Body of pancreas (tissue), 4 donors: Measurements from ENCODE around the gene MEOX2. TPM values are rescaled to one million over a fixed set of nuclear protein-coding genes. Genes with fewer than 3 reads are reported as not detected.

Experiments
- ATAC-seq: fragments of 150-250 bp; one replicate; pipeline ENCODE4 v1.9.1; 2016
- DNase-seq, 4 donors: peaks; one replicate each; pipeline ENCODE4 v3.0.0-alpha.2; 2019
- H3K27ac ChIP-seq, 4 donors: fragments of 200-600 bp; sonication (generic); 1 replicate in 3 of 4; 2 replicates in 1 of 4; pipeline versions ENCODE4 v1.5.1 to v1.6.1; 2016 to 2019; ENCODE audit warnings: mild to moderate bottlenecking in 1 of 4, mixed read lengths in 1 of 4, moderate library complexity in 1 of 4
- H3K27me3 ChIP-seq, 2 donors: fragments of 200-600 bp; sonication (generic); one replicate each; pipeline ENCODE4 v1.6.0; 2016; ENCODE audit warnings: mild to moderate bottlenecking in 1 of 2
- H3K36me3 ChIP-seq, 2 donors: fragments of 200-600 bp; sonication (generic); replicated peaks in 1 of 2; 2 replicates each; pipeline ENCODE4 v1.5.1; 2016; ENCODE audit warnings: low read depth in 2 of 2; ENCODE audit not compliant: insufficient read depth in 1 of 2
- H3K4me1 ChIP-seq: fragments of 200-600 bp; sonication (generic); one replicate; pipeline ENCODE4 v1.6.0; 2016
- H3K4me3 ChIP-seq, 2 donors: fragments of 200-600 bp; sonication (generic); 1 replicate in 1 of 2; 2 replicates in 1 of 2; pipeline ENCODE4 v1.5.1; 2016 to 2019
- H3K9me3 ChIP-seq, 3 donors: fragments of 200-600 bp; sonication (generic); 1 replicate in 2 of 3; 2 replicates in 1 of 3; pipeline ENCODE4 v1.5.1; 2016
- CTCF ChIP-seq, 7 experiments: fragments of 450-650 bp in 4 of 7; fragments of 200-600 bp in 3 of 7; sonication (generic) in 3 of 7; IDR thresholded peaks; one replicate each; pipeline ENCODE4 v1.5.1; 2016 to 2019; ENCODE audit warnings: antibody characterized with exemption in 7 of 7
- POLR2A ChIP-seq, 3 donors: fragments of 450-650 bp; IDR thresholded peaks; one replicate each; pipeline ENCODE4 v1.6.1; 2016; ENCODE audit warnings: antibody characterized with exemption in 3 of 3, mild to moderate bottlenecking in 2 of 3
- WGBS, 2 donors: methylation state at CpG; one replicate each; pipeline ENCODE4 v1.1.5; 2017; 5-methylcytosine and 5-hydroxymethylcytosine counted together
- intact Hi-C: fragments of 100-400 bp; cut with DNase I; formaldehyde crosslinking; loops from one replicate; pipeline ENCODE4 v1.15.1; 2023
- total RNA-seq, 2 donors: library from RNA; depleted of rRNA; stranded (reverse); fragments of >200 nt; gene quantifications; one replicate each; pipeline ENCODE4 v1.1.0, GENCODE V29; 2016

Gene MEOX2
- total RNA-seq, 2 donors from 2014 or later = 0.66 to 8.0 TPM

DNA sequence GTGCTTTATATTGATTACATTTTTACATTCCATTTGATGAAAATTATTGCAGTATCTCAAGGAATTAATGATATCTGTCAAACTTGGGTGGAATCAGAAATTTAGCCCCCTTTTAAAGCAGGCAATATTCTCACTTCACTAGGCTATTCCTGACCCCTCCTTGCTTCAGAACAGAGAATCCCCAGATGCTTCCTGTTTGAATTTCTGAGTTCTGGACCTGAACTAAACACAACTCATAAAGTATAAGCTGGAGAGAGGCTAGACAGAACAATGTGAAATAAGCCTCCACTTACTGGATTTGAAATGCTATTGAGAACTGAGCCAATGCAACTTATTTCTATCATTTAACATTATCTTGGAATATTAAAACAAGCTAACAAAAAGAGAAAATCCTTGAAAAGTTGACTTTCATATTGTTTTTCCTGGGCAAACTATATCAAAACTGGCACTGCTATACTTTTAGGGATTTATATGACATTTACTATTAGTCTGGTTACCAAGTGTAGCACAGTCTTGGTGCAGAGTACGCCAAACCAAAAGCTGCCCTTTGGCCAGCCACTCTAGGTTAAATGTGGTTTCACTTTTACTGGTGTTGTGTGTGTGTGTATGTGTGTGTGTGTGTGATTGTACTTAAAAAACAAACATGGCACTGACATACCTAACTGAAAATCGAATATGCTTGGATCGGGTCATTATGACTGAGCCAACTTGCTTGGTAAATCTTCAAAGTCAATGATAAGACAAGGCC, 105.7 kb downstream of the MEOX2 start:
- Histone ChIP-seq H3K4me1 (no peaks in the 10 kb centered on the region), H3K36me3 (no peaks in the 10 kb centered on the region), H3K9me3 (no peaks in the 10 kb centered on the region), H3K27me3 (no peaks in the 10 kb centered on the region), H3K27ac (no peak overlapping the region), H3K4me3 (no peak overlapping the region)
- intact Hi-C loops = no loop called here
- ATAC-seq (no peak), DNase-seq (no peak)
- no peak for TF ChIP-seq POLR2A (IDR thresholded peaks at IDR 0.05)
- no peak for TF ChIP-seq CTCF (IDR thresholded peaks at IDR 0.05)
- 51 to 53% methylated on average over 3 of the region's 3 CpGs for WGBS, 2 donors

DNA sequence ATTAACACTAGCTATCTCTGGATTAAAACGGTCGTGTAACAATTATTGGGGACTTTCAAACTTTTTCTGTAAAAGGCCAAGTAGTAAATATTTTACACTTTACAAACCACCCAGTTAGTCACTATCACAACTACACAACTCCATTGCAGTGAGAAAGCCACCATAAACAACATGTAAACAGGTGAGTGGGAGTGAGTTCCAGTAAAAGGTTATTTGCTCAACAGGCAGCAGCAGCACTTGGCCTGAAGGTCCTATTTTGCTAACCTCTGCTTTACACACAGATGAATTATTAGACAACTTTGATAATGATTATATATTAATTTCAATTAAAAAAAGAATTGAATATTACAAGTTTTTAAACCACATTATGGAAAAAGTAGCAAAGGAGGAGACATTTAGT, 108.9 kb downstream of the MEOX2 start:
- Histone ChIP-seq H3K36me3 (no peaks in the 10 kb centered on the region), H3K27ac (no peak overlapping the region), H3K27me3 (no peaks in the 10 kb centered on the region), H3K4me1 (no peaks in the 10 kb centered on the region), H3K4me3 (no peak overlapping the region), H3K9me3 (no peaks in the 10 kb centered on the region)
- ATAC-seq = no peak
- intact Hi-C loops = no loop called here
- DNase-seq = no peak
- 93 to 94% methylated on average over 2 of the region's 2 CpGs for WGBS, 2 donors
- TF ChIP-seq POLR2A (IDR thresholded peaks at IDR 0.05) (no peak), CTCF (IDR thresholded peaks at IDR 0.05) (no peak)

DNA sequence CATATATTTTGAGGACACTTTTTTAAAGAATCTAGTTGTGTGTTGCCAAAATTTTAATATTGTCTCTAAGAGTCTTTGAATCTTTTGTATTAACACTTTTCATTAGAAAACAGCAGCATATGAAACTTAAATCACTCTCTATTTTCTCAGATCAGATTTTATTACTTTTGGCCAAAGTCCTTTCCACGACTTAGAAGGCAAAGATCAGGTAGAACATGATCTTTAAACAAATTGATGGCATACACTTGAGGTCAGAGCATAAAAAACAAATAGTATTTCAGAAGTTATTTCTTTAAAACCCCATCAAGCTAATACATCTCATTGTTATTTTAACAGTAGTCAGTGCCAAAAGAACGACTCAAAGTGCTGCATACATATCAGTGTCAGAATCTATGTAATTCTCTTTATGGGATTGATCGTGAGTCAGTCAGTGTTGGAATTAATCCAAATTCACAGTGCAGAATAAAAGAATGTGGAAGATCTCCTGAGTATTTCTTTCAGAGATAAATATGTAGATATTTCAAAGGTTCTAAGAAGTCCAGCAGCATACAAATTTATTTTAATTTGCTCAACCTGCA, 115.1 kb downstream of the MEOX2 start:
- Histone ChIP-seq H3K9me3 (no peaks in the 10 kb centered on the region), H3K4me3 (no peak overlapping the region), H3K27me3 (no peaks in the 10 kb centered on the region), H3K36me3 (no peaks in the 10 kb centered on the region), H3K4me1 (no peaks in the 10 kb centered on the region), H3K27ac (no peak overlapping the region)
- DNase-seq (no peak), ATAC-seq (no peak)
- intact Hi-C loops = no loop called here
- WGBS, 2 donors = 31 to 32% methylated on average over 3 of the region's 3 CpGs
- no peak for TF ChIP-seq POLR2A (IDR thresholded peaks at IDR 0.05)
- no peak for TF ChIP-seq CTCF (IDR thresholded peaks at IDR 0.05)

DNA sequence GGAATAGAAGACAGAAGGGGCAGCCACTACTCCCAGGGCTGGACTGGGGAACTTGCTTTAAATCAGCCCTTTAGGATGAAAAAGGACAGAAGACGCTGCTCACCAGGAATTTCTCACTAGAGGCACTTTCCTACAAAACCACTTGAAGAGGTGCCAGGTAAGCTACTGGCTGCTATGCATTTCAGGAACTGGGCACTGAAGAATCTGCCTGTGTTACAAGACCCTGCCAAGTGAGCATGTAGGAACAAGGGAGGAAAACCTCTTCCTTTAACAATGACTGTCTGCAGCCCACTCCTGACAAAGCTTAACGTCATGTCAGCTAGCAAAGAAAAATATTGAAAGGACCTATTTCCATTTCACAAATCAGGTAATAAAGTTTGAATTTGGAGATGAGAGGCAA, 118.8 kb downstream of the MEOX2 start:
- H3K4me3 ChIP-seq = no peak overlapping the region

More for the DNA sequence above, 118.8 kb downstream of the MEOX2 start:
- no peaks in the 10 kb centered on the region for H3K36me3 ChIP-seq
- WGBS, 2 donors = 49 to 55% methylated on average over 2 of the region's 2 CpGs
- H3K27ac ChIP-seq = no peak overlapping the region
- no peaks in the 10 kb centered on the region for H3K27me3 ChIP-seq
- ATAC-seq (no peak), DNase-seq (no peak)
- H3K9me3 ChIP-seq = no peaks in the 10 kb centered on the region
- intact Hi-C loops = no loop called here
- TF ChIP-seq CTCF (IDR thresholded peaks at IDR 0.05) = no peak
- TF ChIP-seq POLR2A (IDR thresholded peaks at IDR 0.05) = no peak
- H3K4me1 ChIP-seq = no peaks in the 10 kb centered on the region
